ENCODE measurements around the gene CDC20. TPM values are rescaled to one million over a fixed set of nuclear protein-coding genes. Genes with fewer than 3 reads are reported as not detected.

The CDC20 gene
- total RNA-seq, 2 donors from 2014 or later: 2.2 to 14.9 TPM

DNA sequence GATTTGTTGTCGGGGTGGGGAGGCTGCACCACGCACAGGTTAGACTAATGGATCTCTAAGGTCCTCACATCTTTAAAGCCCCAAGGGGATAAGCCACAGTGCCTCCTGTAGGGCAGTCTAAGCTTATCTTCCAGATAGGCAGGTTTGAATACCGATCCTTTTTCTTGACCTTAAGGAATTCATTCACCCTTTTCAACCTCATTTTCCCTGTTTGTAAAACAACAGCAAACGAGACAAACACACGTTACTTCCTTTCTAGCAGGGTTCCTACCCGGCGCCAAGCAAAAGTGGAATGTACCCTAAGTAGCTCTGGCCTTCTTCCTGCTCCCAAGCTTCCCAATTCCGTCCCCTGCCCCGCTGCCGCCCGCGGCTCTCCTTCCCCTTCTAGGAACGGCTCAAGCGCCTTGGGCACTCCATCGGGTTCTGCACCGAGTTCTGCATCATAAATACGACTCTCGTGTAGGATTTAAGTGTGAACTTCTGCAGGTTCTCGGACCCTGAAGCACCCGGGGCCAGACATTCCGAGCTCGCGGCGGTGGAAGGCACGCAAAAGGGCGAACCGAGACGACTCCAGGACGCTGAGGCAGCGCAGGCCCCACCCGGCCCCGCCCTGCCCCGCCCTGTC lies 548 bp upstream of the CDC20 start:
- under 1% methylated on average over 33 of the region's 33 CpGs for WGBS
- Histone ChIP-seq H3K4me1 (replicated peaks) (peaks cover 5% of the 10 kb centered on the region), H3K9me3 (no peaks in the 10 kb centered on the region), H3K36me3 (peaks cover 0 to 1% of the 10 kb centered on the region in 2 donors), H3K27ac (peak overlapping the region; percentile 87 to 92), H3K27me3 (replicated peaks; ENCODE audit: insufficient read depth) (no peaks in the 10 kb centered on the region), H3K4me3 (peak overlapping the region; percentile 56 to 59)
- TF ChIP-seq POLR2AphosphoS5 (IDR thresholded peaks at IDR 0.05): no peak
- TF ChIP-seq, protein P1, sequence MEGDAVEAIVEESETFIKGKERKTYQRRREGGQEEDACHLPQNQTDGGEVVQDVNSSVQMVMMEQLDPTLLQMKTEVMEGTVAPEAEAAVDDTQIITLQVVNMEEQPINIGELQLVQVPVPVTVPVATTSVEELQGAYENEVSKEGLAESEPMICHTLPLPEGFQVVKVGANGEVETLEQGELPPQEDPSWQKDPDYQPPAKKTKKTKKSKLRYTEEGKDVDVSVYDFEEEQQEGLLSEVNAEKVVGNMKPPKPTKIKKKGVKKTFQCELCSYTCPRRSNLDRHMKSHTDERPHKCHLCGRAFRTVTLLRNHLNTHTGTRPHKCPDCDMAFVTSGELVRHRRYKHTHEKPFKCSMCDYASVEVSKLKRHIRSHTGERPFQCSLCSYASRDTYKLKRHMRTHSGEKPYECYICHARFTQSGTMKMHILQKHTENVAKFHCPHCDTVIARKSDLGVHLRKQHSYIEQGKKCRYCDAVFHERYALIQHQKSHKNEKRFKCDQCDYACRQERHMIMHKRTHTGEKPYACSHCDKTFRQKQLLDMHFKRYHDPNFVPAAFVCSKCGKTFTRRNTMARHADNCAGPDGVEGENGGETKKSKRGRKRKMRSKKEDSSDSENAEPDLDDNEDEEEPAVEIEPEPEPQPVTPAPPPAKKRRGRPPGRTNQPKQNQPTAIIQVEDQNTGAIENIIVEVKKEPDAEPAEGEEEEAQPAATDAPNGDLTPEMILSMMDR (IDR thresholded peaks at IDR 0.05): peak in 2 of 4 experiments; percentile 46 to 50
- intact Hi-C loops (cut with DNase I): no loop called here
- no peak for DNase-seq (ENCODE audit: low spot score)

DNA sequence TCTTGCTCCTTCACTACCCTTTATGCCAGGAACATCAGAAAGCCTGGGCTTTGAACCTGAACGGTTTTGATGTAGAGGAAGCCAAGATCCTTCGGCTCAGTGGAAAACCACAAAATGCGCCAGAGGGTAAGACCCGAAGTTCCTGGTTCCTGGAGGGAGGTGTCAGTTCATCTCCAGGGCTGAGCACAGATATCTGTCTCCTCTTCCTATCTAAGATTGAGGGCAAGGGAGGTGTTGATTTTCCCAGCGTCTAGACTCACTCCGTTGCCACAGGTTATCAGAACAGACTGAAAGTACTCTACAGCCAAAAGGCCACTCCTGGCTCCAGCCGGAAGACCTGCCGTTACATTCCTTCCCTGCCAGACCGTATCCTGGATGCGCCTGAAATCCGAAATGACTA lies 915 bp downstream of the CDC20 start:
- Histone ChIP-seq H3K27ac (no peak overlapping the region), H3K4me3 (no peak overlapping the region), H3K27me3 (replicated peaks; ENCODE audit: insufficient read depth) (no peaks in the 10 kb centered on the region), H3K4me1 (replicated peaks) (peaks cover 5% of the 10 kb centered on the region), H3K36me3 (peaks cover 5 to 14% of the 10 kb centered on the region in 2 donors), H3K9me3 (no peaks in the 10 kb centered on the region)
- intact Hi-C loops (cut with DNase I): no loop called here
- no peak for TF ChIP-seq POLR2A (IDR thresholded peaks at IDR 0.05)
- TF ChIP-seq, protein P1 (IDR thresholded peaks at IDR 0.05): no peak
- TF ChIP-seq POLR2AphosphoS5 (IDR thresholded peaks at IDR 0.05): no peak
- 43% methylated on average over 11 of the region's 11 CpGs for WGBS
- DNase-seq (ENCODE audit: low spot score): no peak

DNA sequence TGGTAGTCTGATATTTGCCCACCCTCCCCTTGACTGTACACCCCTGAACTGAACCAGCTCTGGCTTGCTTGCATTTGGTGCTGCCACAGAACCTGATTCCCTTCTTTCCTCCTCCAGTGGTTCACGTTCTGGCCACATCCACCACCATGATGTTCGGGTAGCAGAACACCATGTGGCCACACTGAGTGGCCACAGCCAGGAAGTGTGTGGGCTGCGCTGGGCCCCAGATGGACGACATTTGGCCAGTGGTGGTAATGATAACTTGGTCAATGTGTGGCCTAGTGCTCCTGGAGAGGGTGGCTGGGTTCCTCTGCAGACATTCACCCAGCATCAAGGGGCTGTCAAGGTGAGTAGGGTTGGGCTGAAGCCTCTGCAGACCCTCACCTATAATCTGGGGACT lies 1.8 kb downstream of the CDC20 start:
- intact Hi-C loops (cut with DNase I): no loop called here

DNA sequence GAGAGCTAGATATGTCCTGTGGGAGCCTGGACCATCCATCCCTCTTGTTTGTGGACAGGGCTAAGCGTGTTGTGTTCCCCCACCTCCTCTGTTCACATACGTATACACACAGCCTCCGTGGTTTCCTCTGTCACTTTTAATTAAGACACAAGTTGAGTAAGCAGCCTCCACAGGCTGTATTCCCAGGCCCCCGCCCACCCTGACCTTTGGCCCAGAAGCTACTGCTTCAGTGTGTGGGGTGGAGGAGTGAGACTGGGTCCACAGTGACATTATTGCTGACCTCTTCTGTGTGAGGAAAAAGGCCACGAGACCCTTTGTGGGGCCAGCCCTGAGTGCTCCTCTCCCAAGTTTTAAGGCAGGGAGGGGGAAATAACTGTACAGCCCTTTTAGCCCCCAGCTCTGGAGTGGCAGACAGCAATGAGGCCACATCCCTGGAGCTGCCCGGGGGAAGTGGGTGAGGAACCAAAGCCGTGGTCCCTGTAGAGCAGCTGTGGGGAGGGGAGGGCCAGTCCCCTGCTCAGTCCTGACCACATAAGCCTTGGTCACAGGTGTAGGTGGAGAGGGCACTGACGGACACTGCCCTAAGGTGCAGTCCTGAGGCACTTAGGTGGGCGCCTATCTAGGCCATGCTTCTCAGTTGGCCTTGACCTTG lies 4.6 kb downstream of the CDC20 start:
- DNase-seq (ENCODE audit: low spot score): no peak
- Histone ChIP-seq H3K27ac (no peak overlapping the region), H3K4me1 (replicated peaks) (peaks cover 22% of the 10 kb centered on the region), H3K4me3 (no peak overlapping the region), H3K27me3 (replicated peaks; ENCODE audit: insufficient read depth) (no peaks in the 10 kb centered on the region), H3K9me3 (no peaks in the 10 kb centered on the region), H3K36me3 (peaks cover 7 to 18% of the 10 kb centered on the region in 2 donors)
- intact Hi-C loops (cut with DNase I): no loop called here
- 73% methylated on average over 9 of the region's 9 CpGs for WGBS
- TF ChIP-seq, protein P1 (IDR thresholded peaks at IDR 0.05): no peak

More for the DNA sequence above, 1.8 kb downstream of the CDC20 start:
- H3K27ac ChIP-seq: no peak overlapping the region
- peaks cover 7 to 18% of the 10 kb centered on the region in 2 donors for H3K36me3 ChIP-seq
- DNase-seq (ENCODE audit: low spot score): no peak
- 83% methylated on average over 4 of the region's 4 CpGs for WGBS
- H3K9me3 ChIP-seq: no peaks in the 10 kb centered on the region
- peaks cover 10% of the 10 kb centered on the region for H3K4me1 ChIP-seq (replicated peaks)
- H3K4me3 ChIP-seq: no peak overlapping the region
- TF ChIP-seq, protein P1 (IDR thresholded peaks at IDR 0.05): no peak
- TF ChIP-seq POLR2A (IDR thresholded peaks at IDR 0.05): no peak
- TF ChIP-seq POLR2AphosphoS5 (IDR thresholded peaks at IDR 0.05): no peak
- H3K27me3 ChIP-seq (replicated peaks; ENCODE audit: insufficient read depth): no peaks in the 10 kb centered on the region

All from prostate gland (tissue), 2 donors.